H1 (cell line): Measurements from ENCODE around the gene TMEM156. TPM values are rescaled to one million over a fixed set of nuclear protein-coding genes. Genes with fewer than 3 reads are reported as not detected.

Source experiments
- EP300 ChIP-seq, 2 experiments: IDR thresholded peaks; 1 replicate in 1 of 2; 2 replicates in 1 of 2; pipeline ENCODE4 v1.6.1; 2011 to 2012; ENCODE audit warnings: low read depth in 2 of 2, low read length in 2 of 2, mild to moderate bottlenecking in 2 of 2, borderline replicate concordance in 1 of 2, inconsistent platforms in 1 of 2, moderate library complexity in 1 of 2
- GABPA ChIP-seq: IDR thresholded peaks from 2 replicates; pipeline ENCODE4 v1.6.1; 2011; ENCODE audit warnings: mild to moderate bottlenecking, low read length, moderate library complexity, borderline replicate concordance; ENCODE audit not compliant: insufficient read depth
- HDAC2 ChIP-seq, 2 experiments: fragments of 300-600 bp in 1 of 2; sonication (generic) in 1 of 2; IDR thresholded peaks; 2 replicates each; pipeline ENCODE4 v1.6.1; 2011 to 2012; ENCODE audit warnings: low read depth in 2 of 2, low read length in 2 of 2, mild to moderate bottlenecking in 2 of 2, moderate library complexity in 2 of 2, borderline replicate concordance in 1 of 2, inconsistent platforms in 1 of 2
- HDAC6 ChIP-seq: IDR thresholded peaks from one replicate; pipeline ENCODE4 v1.7.1; 2012; ENCODE audit warnings: low read depth, mild to moderate bottlenecking, inconsistent platforms, low read length, moderate library complexity
- JUND ChIP-seq: IDR thresholded peaks from 2 replicates; pipeline ENCODE4 v1.6.1; 2011; ENCODE audit warnings: mild to moderate bottlenecking, improper control_type of control experiment, low read length
- NRF1 ChIP-seq: IDR thresholded peaks from 2 replicates; pipeline ENCODE4 v1.6.1; 2011; ENCODE audit warnings: mild to moderate bottlenecking, low read depth, low read length, improper control_type of control experiment
- PHF8 ChIP-seq: fragments of 200-600 bp; sonication (generic); conservative IDR thresholded peaks from 2 replicates; pipeline ENCODE4 v1.7.1; 2012; ENCODE audit warnings: low read depth, mild to moderate bottlenecking, inconsistent platforms, low read length, moderate library complexity
- SAP30 ChIP-seq: fragments of 300-600 bp; sonication (generic); IDR thresholded peaks from 2 replicates; pipeline ENCODE4 v1.7.1; 2012; ENCODE audit warnings: low read length, moderate library complexity, mild to moderate bottlenecking, inconsistent platforms; ENCODE audit not compliant: insufficient read depth, insufficient replicate concordance
- polyA plus RNA-seq, 7 experiments: library from polyadenylated mRNA; depleted of rRNA in 3 of 7; stranded (reverse) in 5 of 7; unstranded in 2 of 7; fragments of >200 nt in 5 of 7; fragments of 200-250 nt in 2 of 7; gene quantifications; 1 replicate in 5 of 7; 2 replicates in 1 of 7; 4 replicates in 1 of 7; pipeline versions ENCODE4 v1.2.1 to v1.2.3, GENCODE V29; 2011 to 2013; ENCODE audit warnings: missing spikeins in 2 of 7, mixed read lengths in 2 of 7
- total RNA-seq: library from RNA; stranded (reverse); fragmentation: NEBNext Ultra II Directional; extraction: Animal tissue kit (Norgen Biotek cat#: 25700); gene quantifications from 2 replicates; pipeline ENCODE4 v1.2.1, GENCODE V29; 2021

TMEM156 gene
- total and polyA plus RNA-seq, 2 of the 8 experiments (the other 6 are each of a cell fraction or from before 2014, with no cell fraction given) = not detected

DNA sequence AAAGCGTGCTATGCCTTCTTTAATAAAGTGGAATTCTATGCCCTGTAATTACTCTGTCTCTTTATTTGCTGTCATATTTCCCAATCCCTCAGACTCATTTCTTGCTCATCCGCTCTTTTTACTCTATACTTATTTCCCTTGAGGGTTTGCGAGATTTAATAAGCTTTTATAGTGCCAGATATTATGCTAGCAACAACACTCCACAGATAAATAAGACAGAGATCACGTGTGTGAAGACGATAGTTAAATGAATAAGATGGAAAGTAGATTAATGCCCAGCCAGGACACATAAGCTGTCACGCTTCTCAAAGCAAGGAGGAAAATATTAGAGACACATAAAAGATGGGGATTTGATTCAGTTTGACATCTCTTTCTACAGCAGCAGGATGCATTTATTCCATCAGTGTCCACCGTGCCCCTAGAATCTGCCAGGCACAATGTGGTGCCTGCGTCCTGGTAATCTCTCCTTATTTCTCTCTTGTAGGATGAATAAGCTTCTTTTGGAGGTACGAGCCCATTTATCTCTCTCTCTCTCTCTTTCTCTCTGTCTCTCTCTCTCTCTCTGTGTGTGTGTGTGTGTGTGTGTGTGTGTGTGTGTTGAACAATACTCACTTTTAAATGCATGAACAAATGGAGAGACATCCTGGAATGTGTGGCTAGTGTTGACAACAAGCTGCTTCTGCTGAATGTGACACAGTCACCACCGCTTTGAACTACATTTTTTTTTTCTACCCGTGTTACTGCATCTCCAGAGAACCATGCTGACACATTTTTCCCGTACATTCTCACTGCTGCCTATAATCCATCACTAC lies 48.2 kb downstream of the TMEM156 start (continued):
- no peak for TF ChIP-seq PHF8
- no peak for TF ChIP-seq SAP30
- TF ChIP-seq GABPA = no peak
- TF ChIP-seq EP300 (IDR thresholded peaks at IDR 0.05; ENCODE audit: borderline replicate concordance in 1 of 2, low read depth in 2 of 2, low read length in 2 of 2) = no peak
- no peak for TF ChIP-seq NRF1
- TF ChIP-seq HDAC6 = no peak
- TF ChIP-seq HDAC2 (IDR thresholded peaks at IDR 0.05; ENCODE audit: borderline replicate concordance in 1 of 2, low read depth in 2 of 2, low read length in 2 of 2) = no peak
- no peak for TF ChIP-seq JUND
